T-helper 2 cell treated with Interferon-gamma antibody and Interleukin-4, amounts not matched to agents 5 μg/mL and 100 μg/mL, for 36 hours (primary cell): ENCODE measurements around the gene LIN9.

Experiments used
- DNase-seq: peaks from one replicate; pipeline ENCODE4 v3.0.0; 2021; ENCODE audit warnings: low spot score
- H3K27ac Mint-ChIP-seq: one replicate; pipeline ENCODE4 v1.8.0; 2021; ENCODE audit warnings: mild to moderate bottlenecking, mixed read lengths
- H3K27me3 Mint-ChIP-seq: one replicate; pipeline ENCODE4 v1.8.0; 2021; ENCODE audit warnings: low read depth, mixed read lengths
- H3K36me3 Mint-ChIP-seq: one replicate; pipeline ENCODE4 v1.8.0; 2021; ENCODE audit warnings: low read depth, mixed read lengths
- H3K4me1 Mint-ChIP-seq: one replicate; pipeline ENCODE4 v1.8.0; 2021; ENCODE audit warnings: low read depth, mixed read lengths
- H3K4me3 Mint-ChIP-seq: one replicate; pipeline ENCODE4 v1.8.0; 2022; ENCODE audit warnings: mild to moderate bottlenecking, moderate library complexity, mixed read lengths
- H3K9me3 Mint-ChIP-seq: one replicate; pipeline ENCODE4 v1.8.0; 2021; ENCODE audit warnings: mixed read lengths

The LIN9 gene

DNA sequence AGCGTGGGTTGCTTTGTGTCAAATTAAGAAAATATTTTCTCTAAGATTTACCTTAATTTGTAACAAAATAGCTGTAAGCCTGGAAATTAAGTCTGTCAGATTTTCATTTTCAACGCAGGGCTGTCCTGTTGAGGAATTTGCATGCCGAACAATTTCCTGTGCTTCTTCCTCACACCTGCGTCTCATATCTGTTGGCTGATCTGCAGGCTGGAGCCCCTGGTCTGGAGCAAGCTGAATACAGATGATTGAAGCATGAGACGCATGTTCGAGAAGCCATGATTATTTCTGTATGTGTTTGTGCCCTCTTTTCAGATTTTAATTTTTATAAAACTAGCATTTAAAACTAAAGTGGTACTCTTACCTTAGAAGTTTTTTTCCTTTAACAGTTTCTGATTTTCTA, 75.7 kb downstream of the LIN9 start:
- Mint-ChIP-seq H3K4me3 (no peak overlapping the region), H3K27ac (no peak overlapping the region), H3K36me3 (peaks cover 25% of the 10 kb centered on the region), H3K27me3 (no peaks in the 10 kb centered on the region), H3K4me1 (no peaks in the 10 kb centered on the region), H3K9me3 (no peaks in the 10 kb centered on the region)
- DNase-seq = no peak

- Mint-ChIP-seq H3K9me3 (no peaks in the 10 kb centered on the region), H3K27ac (no peak overlapping the region), H3K4me3 (no peak overlapping the region), H3K4me1 (peaks cover 4% of the 10 kb centered on the region), H3K36me3 (peaks cover 13% of the 10 kb centered on the region), H3K27me3 (peaks cover 21% of the 10 kb centered on the region)
- no peak for DNase-seq
These were observed 82.4 kb downstream of the LIN9 start for GRCh38 chr1:226226601-226227000.

DNA sequence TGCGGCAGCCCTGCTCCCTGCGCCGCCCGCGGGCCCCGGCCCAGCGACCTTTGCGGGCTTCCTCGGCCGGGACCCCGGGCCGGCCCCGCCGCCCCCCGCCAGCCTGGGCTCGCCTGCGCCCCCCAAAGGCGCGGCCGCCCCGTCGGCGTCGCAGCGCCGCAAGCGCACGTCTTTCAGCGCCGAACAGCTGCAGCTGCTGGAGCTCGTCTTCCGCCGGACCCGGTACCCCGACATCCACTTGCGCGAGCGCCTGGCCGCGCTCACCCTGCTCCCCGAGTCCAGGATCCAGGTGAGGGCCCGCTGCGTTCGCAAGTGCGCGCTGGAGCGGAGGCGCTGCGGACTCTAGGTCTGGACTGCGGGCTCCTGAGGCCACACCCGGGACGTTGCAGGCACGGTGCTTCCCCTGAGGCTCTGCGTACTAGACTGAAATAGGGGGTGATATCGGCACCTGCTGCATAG, 85.1 kb downstream of the LIN9 start:
- no peak for DNase-seq
- Mint-ChIP-seq H3K4me3 (peak overlapping the region; percentile 82), H3K36me3 (peaks cover 6% of the 10 kb centered on the region), H3K4me1 (peaks cover 4% of the 10 kb centered on the region), H3K27me3 (peaks cover 33% of the 10 kb centered on the region), H3K9me3 (no peaks in the 10 kb centered on the region), H3K27ac (no peak overlapping the region)

- H3K27me3 Mint-ChIP-seq = peaks cover 33% of the 10 kb centered on the region
- H3K4me3 Mint-ChIP-seq = peak within 1 kb of the TSS; percentile 82
- H3K9me3 Mint-ChIP-seq = no peaks in the 10 kb centered on the region
- DNase-seq = no peak
- H3K36me3 Mint-ChIP-seq = peaks cover 6% of the 10 kb centered on the region
- no peak within 1 kb of the TSS for H3K27ac Mint-ChIP-seq
- peaks cover 4% of the 10 kb centered on the region for H3K4me1 Mint-ChIP-seq
These were observed 85.7 kb downstream of the LIN9 start, which contains the start of gene MIXL1 for GRCh38 chr1:226223157-226223785. Gene MIXL1, plus strand, starts transcription at chr1:226223664. Its CDS starts 18 bp downstream, at chr1:226223682.

GRCh38 chr1:226222686-226223085, 86.3 kb downstream of the LIN9 start:
- DNase-seq = no peak
- peak overlapping the region; percentile 62 for H3K4me3 Mint-ChIP-seq
- H3K36me3 Mint-ChIP-seq = peaks cover 6% of the 10 kb centered on the region
- H3K4me1 Mint-ChIP-seq = peaks cover 4% of the 10 kb centered on the region
- peaks cover 34% of the 10 kb centered on the region for H3K27me3 Mint-ChIP-seq
- H3K9me3 Mint-ChIP-seq = no peaks in the 10 kb centered on the region
- H3K27ac Mint-ChIP-seq = no peak overlapping the region

GRCh38 chr1:226220473-226221189, 88.3 kb downstream of the LIN9 start:
- H3K27me3 Mint-ChIP-seq = peaks cover 36% of the 10 kb centered on the region
- no peak overlapping the region for H3K4me3 Mint-ChIP-seq
- no peak overlapping the region for H3K27ac Mint-ChIP-seq
- H3K9me3 Mint-ChIP-seq = no peaks in the 10 kb centered on the region
- no peak for DNase-seq
- H3K36me3 Mint-ChIP-seq = peaks cover 3% of the 10 kb centered on the region
- H3K4me1 Mint-ChIP-seq = peaks cover 2% of the 10 kb centered on the region

DNA sequence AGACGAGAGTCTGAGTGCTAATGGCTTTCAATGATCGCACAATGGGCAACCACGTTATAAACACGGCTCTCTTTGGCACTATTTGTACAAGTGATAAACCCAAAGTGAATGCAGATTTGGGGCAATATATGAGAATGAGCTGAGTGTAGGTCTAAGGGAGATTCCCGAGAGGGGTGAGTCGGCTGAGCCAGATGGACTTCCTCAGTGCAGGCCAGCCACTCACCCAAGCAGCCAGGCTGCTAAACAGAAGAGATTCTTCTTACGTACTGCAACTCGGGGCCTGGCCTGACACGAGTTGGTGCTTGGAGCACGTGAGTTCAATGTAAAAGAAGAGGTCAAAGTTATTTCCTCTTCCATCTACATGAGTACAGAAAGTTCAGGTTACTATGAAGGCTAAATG, 91.7 kb downstream of the LIN9 start:
- H3K36me3 Mint-ChIP-seq = no peaks in the 10 kb centered on the region
- no peaks in the 10 kb centered on the region for H3K4me1 Mint-ChIP-seq
- peaks cover 20% of the 10 kb centered on the region for H3K27me3 Mint-ChIP-seq
- H3K27ac Mint-ChIP-seq = no peak overlapping the region
- no peak for DNase-seq
- H3K9me3 Mint-ChIP-seq = no peaks in the 10 kb centered on the region
- H3K4me3 Mint-ChIP-seq = no peak overlapping the region

DNA sequence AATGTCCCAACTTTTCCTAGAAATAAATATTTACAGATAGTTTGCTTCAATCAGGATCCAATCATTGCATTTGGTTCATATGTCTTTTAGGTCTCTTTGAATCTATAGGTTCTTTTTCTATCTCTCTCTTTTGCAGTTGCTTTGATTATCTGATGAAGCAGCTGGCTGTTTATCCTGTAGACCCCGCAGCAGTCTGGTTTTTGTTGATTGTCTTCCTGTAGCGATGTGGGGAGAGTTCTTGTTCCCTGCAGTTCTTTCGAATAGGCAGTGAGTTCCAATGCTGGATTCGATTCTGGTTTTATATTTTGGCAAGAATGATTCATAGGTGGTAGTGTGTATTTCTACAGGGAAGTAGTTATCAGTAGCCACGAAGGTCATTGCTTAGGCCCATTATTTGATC, 92.9 kb downstream of the LIN9 start:
- DNase-seq = no peak
- Mint-ChIP-seq H3K27me3 (peaks cover 15% of the 10 kb centered on the region), H3K4me3 (no peak overlapping the region), H3K4me1 (no peaks in the 10 kb centered on the region), H3K36me3 (no peaks in the 10 kb centered on the region), H3K9me3 (no peaks in the 10 kb centered on the region), H3K27ac (no peak overlapping the region)

GRCh38 chr1:226215239-226215638, 93.7 kb downstream of the LIN9 start:
- Mint-ChIP-seq H3K27ac (no peak overlapping the region), H3K4me3 (no peak overlapping the region), H3K27me3 (peaks cover 10% of the 10 kb centered on the region), H3K4me1 (no peaks in the 10 kb centered on the region), H3K36me3 (no peaks in the 10 kb centered on the region), H3K9me3 (no peaks in the 10 kb centered on the region)
- DNase-seq = no peak

GRCh38 chr1:226212545-226212944, 96.4 kb downstream of the LIN9 start:
- DNase-seq = no peak
- Mint-ChIP-seq H3K4me3 (no peak overlapping the region), H3K4me1 (no peaks in the 10 kb centered on the region), H3K36me3 (no peaks in the 10 kb centered on the region), H3K27ac (no peak overlapping the region), H3K9me3 (no peaks in the 10 kb centered on the region), H3K27me3 (peaks cover under 1% of the 10 kb centered on the region)

DNA sequence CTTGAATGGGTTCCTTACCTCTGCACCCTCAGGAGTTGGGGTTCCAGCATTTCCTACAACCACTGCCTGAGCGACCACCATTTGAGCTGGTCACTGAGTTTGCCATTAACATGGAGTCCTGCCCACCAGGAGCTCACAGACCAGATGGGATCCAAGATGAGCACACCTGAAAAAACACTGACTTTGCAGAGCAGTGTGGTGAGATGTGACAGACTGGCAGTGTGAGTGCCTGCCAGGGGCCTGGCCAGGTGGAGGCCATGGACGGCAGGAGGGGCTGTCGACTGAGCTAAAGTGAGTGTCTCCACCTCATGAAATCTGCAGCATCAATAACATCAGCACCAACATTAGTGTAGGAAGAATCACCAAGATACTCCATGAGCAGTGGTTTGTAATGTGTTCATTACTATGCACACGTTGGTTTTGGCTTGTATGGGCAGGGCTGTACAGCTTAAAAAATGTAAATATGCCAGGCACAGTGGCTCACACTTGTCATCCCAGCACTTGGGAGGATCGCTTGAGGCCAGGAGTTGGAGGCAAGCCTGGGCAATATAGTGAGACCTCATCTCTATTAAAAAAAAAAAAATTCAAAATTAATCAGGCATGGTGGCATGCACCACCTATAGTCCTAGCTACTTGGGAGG, 97.7 kb downstream of the LIN9 start:
- DNase-seq = no peak
- Mint-ChIP-seq H3K36me3 (no peaks in the 10 kb centered on the region), H3K4me3 (no peak overlapping the region), H3K4me1 (no peaks in the 10 kb centered on the region), H3K27me3 (no peaks in the 10 kb centered on the region), H3K27ac (no peak overlapping the region), H3K9me3 (no peaks in the 10 kb centered on the region)

- no peaks in the 10 kb centered on the region for H3K27me3 Mint-ChIP-seq
- DNase-seq = no peak
- no peaks in the 10 kb centered on the region for H3K4me1 Mint-ChIP-seq
- no peak overlapping the region for H3K4me3 Mint-ChIP-seq
- no peaks in the 10 kb centered on the region for H3K36me3 Mint-ChIP-seq
- no peaks in the 10 kb centered on the region for H3K9me3 Mint-ChIP-seq
- no peak overlapping the region for H3K27ac Mint-ChIP-seq
These were observed 98.3 kb downstream of the LIN9 start for GRCh38 chr1:226210571-226211176.

GRCh38 chr1:226209307-226210059, 99.5 kb downstream of the LIN9 start:
- Mint-ChIP-seq H3K36me3 (no peaks in the 10 kb centered on the region), H3K4me1 (no peaks in the 10 kb centered on the region), H3K9me3 (no peaks in the 10 kb centered on the region), H3K27ac (no peak overlapping the region), H3K4me3 (no peak overlapping the region), H3K27me3 (no peaks in the 10 kb centered on the region)
- DNase-seq = no peak
